KOPT-K1 (cell line): Measurements from ENCODE around the gene MYO16.
"Not testable (repeated sequence)": the region's sequence is repeated elsewhere in the genome, so short reads cannot be mapped to it uniquely, and the experiment has no call there.

Experiments
- H3K27ac ChIP-seq: fragments of 200-600 bp; sonication (generic); 2 replicates; pipeline ENCODE4 v1.5.1; 2016; ENCODE audit warnings: antibody characterized with exemption, mild to moderate bottlenecking, low read depth, low read length; ENCODE audit not compliant: poor library complexity, severe bottlenecking
- H3K36me3 ChIP-seq: fragments of 200-600 bp; sonication (generic); 2 replicates; pipeline ENCODE4 v1.5.1; 2017; ENCODE audit warnings: antibody characterized with exemption, mild to moderate bottlenecking, low read length, moderate library complexity; ENCODE audit not compliant: insufficient read depth
- H3K9me3 ChIP-seq: fragments of 200-600 bp; sonication (generic); 2 replicates; pipeline ENCODE4 v1.5.1; 2017; ENCODE audit warnings: antibody characterized with exemption, low read length, mild to moderate bottlenecking; ENCODE audit not compliant: insufficient read depth, poor library complexity, severe bottlenecking

The MYO16 gene

DNA sequence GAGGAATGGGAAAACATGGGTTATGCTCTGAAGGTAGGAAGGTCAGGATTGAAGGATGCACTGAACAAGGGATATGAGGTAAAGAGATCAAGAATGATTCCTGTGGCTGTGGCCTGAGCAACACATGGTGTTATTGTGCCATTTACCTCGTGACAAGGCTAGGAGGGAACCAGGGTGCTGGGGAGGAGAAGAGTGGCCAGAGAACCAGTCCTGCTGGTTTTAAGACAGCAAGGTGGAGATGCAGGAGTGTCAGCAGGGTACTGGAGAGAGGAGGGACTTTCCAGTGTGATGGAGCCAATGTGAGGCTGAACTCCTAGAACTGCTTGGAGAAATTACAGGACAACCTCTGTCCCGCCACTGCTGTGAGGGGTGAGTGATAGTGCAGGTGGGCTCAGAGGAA is 282.4 kb downstream of the MYO16 start:
- H3K27ac ChIP-seq, result no peak overlapping the region
- no peaks in the 10 kb centered on the region for H3K36me3 ChIP-seq
- H3K9me3 ChIP-seq, result no peaks in the 10 kb centered on the region

DNA sequence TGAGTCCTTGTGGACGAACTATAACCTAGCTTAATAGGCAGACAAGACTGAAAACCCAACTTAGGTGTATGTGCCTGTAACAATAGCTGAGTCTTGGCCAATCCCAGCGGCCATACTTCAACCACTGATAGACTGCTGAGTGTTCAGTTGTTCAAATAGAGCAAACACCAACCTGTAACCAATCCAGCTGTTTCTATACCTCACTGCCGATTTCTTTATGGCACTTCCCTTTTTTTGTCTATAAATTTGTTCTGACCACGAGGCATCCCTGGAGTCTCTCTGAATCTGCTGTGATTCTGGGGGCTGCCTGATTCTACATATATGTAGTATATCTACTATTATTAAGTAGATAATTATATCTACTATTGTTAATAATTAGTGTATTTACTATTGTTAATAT is 284.3 kb downstream of the MYO16 start:
- not testable (repeated sequence) for H3K27ac ChIP-seq, H3K36me3 ChIP-seq, H3K9me3 ChIP-seq

DNA sequence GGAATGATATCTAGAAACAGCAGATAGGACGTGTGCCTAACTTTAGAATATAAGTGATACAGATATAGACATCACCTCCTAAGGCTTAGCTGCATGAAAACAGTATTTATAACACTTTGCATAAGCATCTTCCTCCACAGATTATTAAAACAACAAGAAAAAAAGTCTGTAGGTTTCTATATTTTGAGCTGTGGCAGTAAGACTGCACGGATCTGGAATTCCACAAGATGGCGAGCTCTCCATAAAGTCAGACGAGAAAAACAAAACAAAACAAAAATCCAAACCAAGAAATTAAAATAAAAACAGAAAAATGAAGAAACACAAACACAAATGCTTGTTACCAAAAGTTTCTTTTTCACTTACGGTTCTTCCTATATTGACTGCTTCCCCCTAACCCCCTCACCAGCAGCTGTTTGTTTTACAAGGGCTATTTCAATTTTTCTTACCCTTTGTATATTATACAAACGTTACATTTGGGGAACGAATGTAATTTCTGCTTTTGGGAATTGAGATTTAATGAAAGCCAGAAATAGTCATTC is 285.8 kb downstream of the MYO16 start:
- no peak overlapping the region for H3K27ac ChIP-seq
- no peaks in the 10 kb centered on the region for H3K9me3 ChIP-seq
- no peaks in the 10 kb centered on the region for H3K36me3 ChIP-seq

DNA sequence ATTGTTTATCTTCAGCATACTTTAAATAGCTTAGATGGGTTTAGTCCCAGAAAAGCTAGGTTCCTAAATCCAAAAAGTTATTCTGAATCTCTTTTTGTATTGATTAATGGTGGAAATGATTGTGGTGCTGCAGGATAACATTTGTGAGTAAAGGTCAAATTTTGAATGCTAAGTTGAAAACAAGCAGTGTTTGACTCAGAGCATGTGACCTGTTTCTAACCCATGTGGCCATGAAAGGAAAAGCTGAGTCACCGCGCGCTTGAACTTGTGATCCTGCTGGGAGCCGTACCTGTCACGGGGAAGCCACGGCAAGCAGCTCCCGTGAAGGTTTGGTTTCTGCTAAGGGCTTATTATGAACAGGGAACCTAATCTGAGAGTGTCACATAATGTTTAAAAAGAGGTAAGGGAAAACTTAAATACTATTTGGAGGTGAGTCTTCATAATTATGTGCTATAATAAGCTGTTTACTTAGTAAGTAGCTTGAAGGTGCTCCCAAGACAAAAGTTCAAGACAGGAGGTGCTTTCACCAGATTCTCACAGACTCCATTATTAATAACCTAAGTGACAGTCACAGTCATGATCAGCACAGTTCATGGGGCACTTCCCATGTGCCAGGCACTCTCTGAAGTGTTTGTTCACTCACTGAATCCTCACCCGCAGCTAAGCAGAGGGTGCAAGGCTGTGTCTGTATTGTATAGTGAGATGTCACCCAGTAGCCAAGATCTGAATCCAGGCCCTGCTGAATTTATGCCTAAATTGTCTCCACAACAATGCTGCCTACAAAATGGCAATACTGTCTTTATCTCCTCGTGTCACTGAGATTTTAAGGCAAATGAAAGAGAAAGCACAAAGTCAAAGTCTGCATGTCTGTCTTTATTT is 286.5 kb downstream of the MYO16 start:
- H3K36me3 ChIP-seq, result no peaks in the 10 kb centered on the region
- no peak overlapping the region for H3K27ac ChIP-seq
- H3K9me3 ChIP-seq, result no peaks in the 10 kb centered on the region

DNA sequence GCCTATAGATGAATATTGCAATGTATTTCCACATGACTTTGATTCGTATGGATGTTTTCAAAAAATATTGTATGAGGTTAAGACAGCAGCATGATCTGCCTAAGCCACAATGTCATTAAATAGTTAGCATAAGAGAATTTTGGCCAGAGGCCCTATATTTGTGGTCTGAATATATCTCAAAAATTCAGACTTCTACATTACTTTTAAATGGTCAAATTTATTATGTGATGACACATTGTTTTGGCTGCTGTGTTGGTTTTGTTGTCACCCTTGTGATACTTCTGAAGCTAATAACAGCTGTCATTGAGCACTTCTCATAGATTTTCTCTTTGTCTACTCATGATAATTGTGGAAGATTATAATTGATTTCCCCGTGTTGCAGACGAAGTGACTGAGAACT is 288.2 kb downstream of the MYO16 start:
- H3K27ac ChIP-seq, result no peak overlapping the region
- no peaks in the 10 kb centered on the region for H3K36me3 ChIP-seq
- no peaks in the 10 kb centered on the region for H3K9me3 ChIP-seq

DNA sequence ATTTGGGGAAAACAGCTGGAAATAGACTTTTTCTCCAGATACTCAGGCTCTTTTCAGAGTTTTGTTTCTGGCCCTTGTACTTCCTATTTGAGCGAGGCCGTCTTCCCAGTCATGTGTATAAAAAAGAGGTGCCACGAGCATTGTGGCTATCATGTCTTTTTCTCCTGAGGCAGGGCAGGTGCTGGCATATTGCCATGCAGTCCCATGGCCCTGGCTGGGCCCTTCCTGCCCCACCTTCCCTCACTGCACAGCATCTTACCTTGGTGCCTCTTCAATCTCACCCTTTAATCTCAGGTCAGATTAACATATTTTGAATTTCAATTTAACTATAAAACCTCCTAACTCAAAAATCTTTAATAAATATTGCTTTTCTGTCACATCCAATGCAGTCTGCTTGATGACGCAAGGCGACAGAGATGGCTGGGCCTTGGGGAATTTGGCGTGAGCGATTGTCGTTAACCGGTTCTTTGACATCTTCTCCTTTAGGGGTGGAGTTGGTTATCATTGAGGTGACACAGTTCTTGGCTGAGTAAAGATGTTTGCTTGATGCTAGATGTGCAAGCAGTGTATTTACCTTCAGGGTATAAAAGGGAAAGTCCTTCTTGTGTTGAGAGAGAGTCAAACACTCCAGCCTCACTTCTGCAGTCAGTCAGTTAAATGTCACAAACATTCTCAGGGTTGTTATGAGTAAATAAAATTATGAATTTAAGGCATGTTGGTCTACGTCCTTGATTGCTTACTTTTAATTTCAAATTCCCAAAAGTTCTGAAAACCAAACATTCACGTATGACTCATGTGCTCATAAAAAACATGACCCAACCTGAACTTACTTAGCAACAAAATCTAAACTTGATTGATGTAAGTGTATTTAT is 289.9 kb downstream of the MYO16 start:
- Histone ChIP-seq H3K27ac (no peak overlapping the region), H3K36me3 (no peaks in the 10 kb centered on the region)

DNA sequence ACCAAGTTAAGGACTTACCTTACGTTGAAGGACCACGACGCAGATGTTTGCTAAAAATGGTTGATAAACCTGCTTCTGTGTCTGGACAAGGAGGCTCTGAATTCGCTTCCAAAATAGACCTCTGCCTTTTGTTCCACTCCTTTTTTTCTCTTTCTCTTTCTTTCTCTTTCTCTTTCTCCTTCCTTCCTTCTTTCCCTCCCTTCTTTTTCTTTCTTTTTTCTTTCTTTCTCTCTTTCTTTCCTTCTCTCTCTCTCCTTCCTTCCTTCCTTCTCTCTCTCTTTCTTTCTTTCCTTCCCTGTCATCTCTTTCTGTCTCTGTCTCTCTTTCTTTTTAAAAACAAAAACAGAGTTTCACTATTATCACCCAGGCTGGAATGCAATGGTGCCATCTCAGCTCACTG is 290.7 kb downstream of the MYO16 start:
- Histone ChIP-seq H3K27ac (no peak overlapping the region), H3K36me3 (no peaks in the 10 kb centered on the region), H3K9me3 (no peaks in the 10 kb centered on the region)

More for the DNA sequence above, 289.9 kb downstream of the MYO16 start:
- no peaks in the 10 kb centered on the region for H3K9me3 ChIP-seq

DNA sequence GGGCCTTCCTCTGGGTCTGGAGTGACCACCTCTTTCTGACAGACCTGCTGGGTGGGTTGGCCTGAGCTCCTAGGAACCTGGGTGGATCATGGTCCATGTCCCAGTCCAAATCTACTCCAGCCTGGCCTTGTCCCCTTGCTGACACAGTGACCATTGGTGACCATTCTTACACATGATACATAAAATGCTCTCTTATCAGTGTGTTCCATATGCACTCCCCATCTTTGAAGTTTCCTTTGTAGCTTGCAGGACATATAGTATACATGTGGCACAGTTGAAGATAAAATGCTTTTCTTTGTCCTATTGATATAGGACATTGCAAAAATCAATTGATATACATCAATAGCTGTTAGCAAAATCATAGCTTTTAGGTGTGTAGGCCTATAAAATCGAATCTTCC is 291.8 kb downstream of the MYO16 start:
- Histone ChIP-seq H3K27ac (no peak overlapping the region), H3K9me3 (no peaks in the 10 kb centered on the region), H3K36me3 (no peaks in the 10 kb centered on the region)

DNA sequence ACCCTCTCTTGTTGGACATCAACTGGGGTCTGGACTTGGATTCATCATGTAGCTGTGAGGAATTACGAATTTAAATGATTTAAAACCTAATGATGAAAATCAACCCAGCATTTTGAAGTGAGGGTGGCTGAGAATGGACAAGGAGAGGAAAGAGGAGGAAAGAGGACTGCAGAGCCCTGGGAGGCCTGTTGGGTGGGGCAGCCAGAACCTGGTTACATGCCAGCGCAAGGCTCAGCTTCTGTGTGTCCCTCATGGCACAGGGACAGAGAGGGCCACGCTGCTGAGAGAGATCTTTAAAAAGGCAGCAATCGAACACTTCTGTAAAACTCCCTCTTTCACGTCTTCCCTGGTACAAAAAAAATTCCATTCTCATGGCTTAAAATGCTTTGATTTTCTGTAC is 292.7 kb downstream of the MYO16 start:
- H3K27ac ChIP-seq, result no peak overlapping the region
- no peaks in the 10 kb centered on the region for H3K9me3 ChIP-seq
- no peaks in the 10 kb centered on the region for H3K36me3 ChIP-seq

DNA sequence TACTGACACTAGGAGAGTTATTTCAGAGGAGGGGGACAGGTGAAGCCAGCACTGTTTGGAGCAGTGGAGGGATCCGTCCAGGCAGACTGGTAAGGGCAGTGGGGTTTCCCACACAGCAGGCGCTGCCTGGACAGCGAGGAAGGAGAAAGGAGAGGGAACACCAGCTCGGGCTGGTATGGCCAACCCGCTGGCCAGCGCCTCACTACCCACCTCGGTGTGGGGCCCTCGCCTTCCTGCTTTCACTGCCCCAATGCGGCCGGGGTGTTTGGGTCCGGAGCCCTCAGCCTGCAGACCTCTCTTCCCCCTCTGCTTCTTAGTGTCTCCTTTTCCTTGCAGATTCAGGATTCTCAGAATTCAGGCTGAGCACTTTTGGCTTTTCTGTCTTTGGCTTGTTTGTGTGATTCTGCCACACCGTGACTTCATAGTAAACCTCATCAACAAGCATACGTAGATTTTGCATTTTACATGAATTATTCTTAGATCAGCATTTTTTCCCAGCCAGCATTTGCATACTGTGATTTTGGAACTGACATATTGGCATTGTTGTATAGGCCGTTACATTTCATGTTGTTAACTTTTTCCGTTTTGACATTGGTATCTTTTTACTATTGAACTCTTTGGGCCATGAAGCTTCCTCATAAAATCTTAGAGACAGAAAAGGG is 294.1 kb downstream of the MYO16 start:
- H3K27ac ChIP-seq, result no peak overlapping the region
- H3K36me3 ChIP-seq, result no peaks in the 10 kb centered on the region
- H3K9me3 ChIP-seq, result no peaks in the 10 kb centered on the region

DNA sequence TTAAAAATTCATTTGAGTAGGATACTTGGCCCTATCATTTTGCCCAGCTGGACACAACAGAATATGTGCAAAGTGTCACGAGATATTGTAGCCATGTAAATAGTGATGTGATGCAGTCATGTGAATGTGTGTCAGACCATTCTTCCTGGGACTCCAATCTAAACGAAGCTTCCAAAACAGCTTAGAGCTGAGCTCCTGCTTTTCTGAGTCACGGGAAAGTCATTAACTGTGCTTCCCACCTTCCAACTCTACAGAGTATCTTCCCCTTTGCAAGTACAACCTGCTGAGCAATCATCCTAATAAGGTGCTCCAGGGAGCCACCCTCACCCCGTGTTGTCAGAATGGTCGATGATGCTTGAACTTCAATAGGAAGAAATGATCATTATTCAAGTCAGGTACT is 294.7 kb downstream of the MYO16 start:
- Histone ChIP-seq H3K36me3 (no peaks in the 10 kb centered on the region), H3K27ac (no peak overlapping the region), H3K9me3 (no peaks in the 10 kb centered on the region)

DNA sequence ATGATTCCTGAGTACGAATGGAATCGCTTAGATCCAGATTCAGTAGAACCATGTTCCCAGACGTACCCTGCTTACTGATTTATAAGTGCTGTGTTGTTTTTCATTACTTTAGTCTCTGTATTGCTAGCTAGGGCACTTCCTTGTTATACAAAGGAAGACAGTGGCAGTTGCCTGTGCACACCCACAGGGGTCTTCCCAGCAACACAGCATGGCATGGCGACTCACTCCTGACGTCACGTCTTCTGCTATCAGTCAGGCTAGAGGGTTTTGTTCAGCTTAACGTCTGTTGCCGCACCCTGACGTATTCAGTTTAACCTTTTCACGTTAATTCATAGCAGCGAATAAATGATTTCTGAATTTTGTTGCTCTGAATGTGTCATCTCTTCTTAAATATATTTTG is 295.1 kb downstream of the MYO16 start:
- Histone ChIP-seq H3K36me3 (no peaks in the 10 kb centered on the region), H3K9me3 (no peaks in the 10 kb centered on the region), H3K27ac (no peak overlapping the region)

DNA sequence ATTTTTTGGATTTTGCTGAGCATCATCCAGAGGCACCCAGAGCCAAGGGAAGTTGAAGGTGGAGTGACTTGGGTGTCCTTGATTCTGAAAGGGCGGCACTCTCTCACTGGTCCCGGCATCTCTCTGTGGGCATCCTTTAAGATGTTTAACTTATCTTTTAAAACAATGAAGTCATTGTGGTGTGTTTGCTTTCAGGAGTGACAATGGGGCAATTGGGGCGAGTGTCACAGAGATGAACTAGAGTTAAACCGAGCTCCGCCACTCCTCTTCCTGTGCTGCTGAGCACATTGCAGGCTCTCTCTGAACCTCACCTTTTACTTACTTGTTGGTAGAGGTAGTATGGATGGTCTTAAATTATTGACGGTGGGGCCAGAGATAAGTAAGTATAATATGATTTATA is 295.7 kb downstream of the MYO16 start:
- Histone ChIP-seq H3K9me3 (no peaks in the 10 kb centered on the region), H3K27ac (no peak overlapping the region), H3K36me3 (no peaks in the 10 kb centered on the region)

DNA sequence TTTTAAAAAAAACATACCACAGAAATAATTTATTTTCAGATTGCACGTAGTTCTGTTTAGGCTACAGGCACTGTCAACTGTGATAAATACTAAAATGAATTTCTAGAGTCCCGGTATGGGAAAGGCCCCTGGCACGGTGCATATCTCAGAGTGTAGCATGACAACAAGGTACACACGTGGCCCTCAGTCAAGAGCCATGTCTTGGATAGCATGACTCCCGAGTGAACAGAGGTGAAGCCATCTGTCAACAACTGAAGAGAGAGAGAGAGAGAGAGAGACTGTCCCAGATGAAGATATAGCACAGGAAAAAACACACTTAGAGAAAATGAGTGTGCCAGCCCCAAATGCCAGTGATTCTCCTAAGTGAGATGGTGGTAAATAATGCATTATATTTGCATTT is 297.5 kb downstream of the MYO16 start:
- Histone ChIP-seq H3K27ac (no peak overlapping the region), H3K9me3 (no peaks in the 10 kb centered on the region), H3K36me3 (no peaks in the 10 kb centered on the region)

DNA sequence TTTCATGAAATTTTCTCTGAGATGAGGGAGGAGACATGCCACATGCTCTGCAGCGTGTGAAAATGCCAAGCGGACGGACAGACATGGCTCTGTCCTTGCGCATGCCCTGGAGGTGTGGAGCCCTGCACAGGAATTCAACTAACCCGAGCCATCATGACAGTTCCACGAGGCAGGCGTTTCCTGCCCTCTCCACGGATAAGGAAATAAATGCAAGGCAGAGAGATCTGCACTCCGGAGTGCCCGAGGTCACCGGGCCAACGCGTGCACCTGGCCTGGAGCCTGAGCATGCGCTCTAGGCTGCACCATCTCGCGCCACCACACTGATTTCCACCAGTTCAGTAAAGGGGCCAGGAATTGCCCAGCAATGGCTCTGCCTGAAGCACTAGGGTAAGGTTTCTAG is 298.2 kb downstream of the MYO16 start:
- H3K27ac ChIP-seq, result no peak overlapping the region
- no peaks in the 10 kb centered on the region for H3K9me3 ChIP-seq
- no peaks in the 10 kb centered on the region for H3K36me3 ChIP-seq
